HepG2 (cell line): ENCODE results near the gene ZC3H18. TPM values are rescaled to one million over a fixed set of nuclear protein-coding genes. Genes with fewer than 3 reads are reported as not detected.

Source experiments
- ATM ChIP-seq: fragments of 450-650 bp; IDR thresholded peaks from 2 replicates; pipeline ENCODE4 v1.7.1; 2017; ENCODE audit warnings: mild to moderate bottlenecking, borderline replicate concordance
- BCLAF1 ChIP-seq: fragments of 450-650 bp; IDR thresholded peaks from 2 replicates; pipeline ENCODE4 v1.6.1; 2017; ENCODE audit warnings: mild to moderate bottlenecking
- EED ChIP-seq: sonication (generic); formaldehyde crosslinking; IDR thresholded peaks from 2 replicates; pipeline ENCODE4 v1.5.0; 2020; ENCODE audit warnings: mild to moderate bottlenecking, missing genetic modification reagents
- GMEB2 ChIP-seq: IDR thresholded peaks from 2 replicates; pipeline ENCODE4 v1.6.1; 2016; ENCODE audit warnings: missing biosample characterization, missing genetic modification reagents, low read depth
- HBP1 ChIP-seq: IDR thresholded peaks from 2 replicates; pipeline ENCODE4 v1.6.1; 2016; ENCODE audit warnings: low read depth, control low read depth
- HNF1B ChIP-seq: sonication (generic); formaldehyde crosslinking; IDR thresholded peaks from 2 replicates; pipeline ENCODE4 v1.5.1; 2020; ENCODE audit warnings: mild to moderate bottlenecking, moderate library complexity, missing genetic modification reagents
- KAT8 ChIP-seq: IDR thresholded peaks from 2 replicates; pipeline ENCODE4 v1.6.1; 2016; ENCODE audit warnings: missing genetic modification reagents, missing compliant biosample characterization
- KDM2A ChIP-seq: sonication (generic); formaldehyde crosslinking; IDR thresholded peaks from 2 replicates; pipeline ENCODE4 v1.4.0; 2020; ENCODE audit warnings: low read depth, missing genetic modification reagents, borderline replicate concordance
- KDM5B ChIP-seq: sonication (generic); formaldehyde crosslinking; IDR thresholded peaks from 2 replicates; pipeline ENCODE4 v1.4.0; 2020; ENCODE audit warnings: missing genetic modification reagents, mild to moderate bottlenecking, borderline replicate concordance
- MNT ChIP-seq: fragments of 450-650 bp; IDR thresholded peaks from 2 replicates; pipeline ENCODE4 v1.6.1; 2016
- MYC ChIP-seq: sonication (generic); formaldehyde crosslinking; IDR thresholded peaks from 2 replicates; pipeline ENCODE4 v1.9.0; 2021; ENCODE audit warnings: missing genetic modification reagents, borderline replicate concordance
- PATZ1 ChIP-seq: sonication (generic); formaldehyde crosslinking; IDR thresholded peaks from 2 replicates; pipeline ENCODE4 v1.4.0; 2020; ENCODE audit warnings: missing genetic modification reagents
- SMAD3 ChIP-seq: sonication (generic); formaldehyde crosslinking; IDR thresholded peaks from 2 replicates; pipeline ENCODE4 v1.4.0; 2020; ENCODE audit warnings: missing genetic modification reagents
- SOX5 ChIP-seq: IDR thresholded peaks from 2 replicates; pipeline ENCODE4 v1.6.1; 2016; ENCODE audit warnings: borderline replicate concordance
- U2AF1 ChIP-seq: fragments of 200-400 bp; formaldehyde crosslinking; optimal IDR thresholded peaks from 2 replicates; pipeline ENCODE3; 2017; ENCODE audit warnings: mild to moderate bottlenecking, low read depth, low read length
- ZNF225 ChIP-seq: sonication (generic); formaldehyde crosslinking; IDR thresholded peaks from 2 replicates; pipeline ENCODE4 v1.4.0; 2020; ENCODE audit warnings: mild to moderate bottlenecking, missing genetic modification reagents
- ZNF549 ChIP-seq: sonication (generic); formaldehyde crosslinking; IDR thresholded peaks from 2 replicates; pipeline ENCODE4 v1.5.0; 2020; ENCODE audit warnings: missing genetic modification reagents
- ZNF614 ChIP-seq: IDR thresholded peaks from 2 replicates; pipeline ENCODE4 v1.6.1; 2018; ENCODE audit warnings: missing biosample characterization, missing genetic modification reagents, inconsistent platforms, borderline replicate concordance
- polyA plus RNA-seq, 8 experiments: library from polyadenylated mRNA; depleted of rRNA in 3 of 8; stranded (reverse) in 7 of 8; unstranded in 1 of 8; fragments of >200 nt; fragmentation: Illumina TruSeq in 4 of 8; extraction: Trizol in 4 of 8; gene quantifications; 2 replicates each; pipeline versions ENCODE4 v1.2.1 to v1.2.3, GENCODE V29; 2011 to 2016; ENCODE audit warnings: low read depth in 4 of 8, missing spikeins in 1 of 8, mixed read lengths in 1 of 8; ENCODE audit not compliant: insufficient read depth in 1 of 8
- total RNA-seq, 5 experiments: library from RNA; depleted of rRNA; stranded (reverse); fragments of >200 nt; fragmentation: Illumina TruSeq; extraction: Trizol; gene quantifications; 2 replicates each; pipeline ENCODE4 v1.2.3, GENCODE V29; 2016; ENCODE audit warnings: low read depth in 1 of 5

The ZC3H18 gene
- total and polyA plus RNA-seq, 2 of the 13 experiments (the other 11 are each of a cell fraction or from before 2014, with no cell fraction given): 11.2 to 27.4 TPM

- TF ChIP-seq ZNF614 (peak; percentile 40; the same call in 1 of the 2 replicates), GMEB2 (CRISPR knock-in tag) (no peak), SOX5 (CRISPR knock-in tag) (no peak), KAT8 (CRISPR knock-in tag) (0 out of 2 replicates have a peak, but pooled peaks have one; percentile 21), U2AF1 (no peak), HBP1 (CRISPR knock-in tag) (no peak), MNT (no peak), BCLAF1 (no peak), ATM (no peak), EED (CRISPR knock-in tag) (0 out of 2 replicates have a peak, but pooled peaks have one; percentile 21), HNF1B (peak; percentile 60; the same call in 1 of the 2 replicates), PATZ1 (CRISPR knock-in tag) (peak; percentile 37; the same call in 1 of the 2 replicates), ZNF549 (CRISPR knock-in tag) (no peak), ZNF225 (CRISPR knock-in tag) (0 out of 2 replicates have a peak, but pooled peaks have one; percentile 45), MYC (CRISPR knock-in tag) (peak; percentile 59; the same call in 1 of the 2 replicates), SMAD3 (CRISPR knock-in tag) (0 out of 2 replicates have a peak, but pooled peaks have one; percentile 63), KDM2A (peak; percentile 97), KDM5B (peak; percentile 25; the same call in 1 of the 2 replicates)
Observed at GRCh38 chr16:88681084-88681680, 111.0 kb downstream of the ZC3H18 start (continued).
